ENCODE data around the gene SEMA5A. TPM values are rescaled to one million over a fixed set of nuclear protein-coding genes. Genes with fewer than 3 reads are reported as not detected.

SEMA5A gene
- total RNA-seq, 1 experiment from 2014 or later = 0.15 TPM

- ChIA-PET POLR2A (no interaction called here), CTCF (no interaction called here)
- no peak for TF ChIP-seq SIN3A (IDR thresholded peaks at IDR 0.05; ENCODE audit: borderline replicate concordance, insufficient read depth, low read depth, low read length)
- TF ChIP-seq CTCF (IDR thresholded peaks at IDR 0.05) = no peak
- TF ChIP-seq REST (IDR thresholded peaks at IDR 0.05; ENCODE audit: insufficient read depth in 1 of 2, low read depth in 2 of 2, low read length in 1 of 2) = no peak
- no peak for TF ChIP-seq POLR2AphosphoS5 (IDR thresholded peaks at IDR 0.05; ENCODE audit: low read depth, low read length)
- no peak for TF ChIP-seq TCF7L2 (IDR thresholded peaks at IDR 0.05; ENCODE audit: low read depth, low read length)
- Histone ChIP-seq H3K27me3 (ENCODE audit: control insufficient read depth, insufficient read depth, low read length) (no peaks in the 10 kb centered on the region), H3K9me3 (ENCODE audit: control insufficient read depth, insufficient read depth, low read depth, low read length) (no peaks in the 10 kb centered on the region), H3K36me3 (ENCODE audit: control insufficient read depth, insufficient read depth, low read length) (no peaks in the 10 kb centered on the region), H3K27ac (ENCODE audit: low read length) (no peak overlapping the region), H3K4me3 (ENCODE audit: low read depth in 2 of 2, low read length in 2 of 2) (no peak overlapping the region), H3K4me1 (ENCODE audit: control insufficient read depth, insufficient read depth, low read length) (no peaks in the 10 kb centered on the region)
- in situ Hi-C loops (cut with HindIII; ENCODE audit: low pct_unique_long_range_greater_than_20kb, low sequenced_read_pairs) (no loop called here), intact Hi-C loops (cut with micrococcal nuclease; ENCODE audit: unreplicated experiment) (no loop called here)
- ATAC-seq = no peak
- BruUV-seq (replicated peaks) = no TSS peak
- DNase-seq (ENCODE audit: low read depth, low spot score) = no peak
Observed at GRCh38 chr5:9495121-9495520, 50.8 kb downstream of the SEMA5A start.

- no peaks in the 10 kb centered on the region for H3K4me1 ChIP-seq (ENCODE audit: control insufficient read depth, insufficient read depth, low read length)
- DNase-seq (ENCODE audit: low read depth, low spot score) (no peak), ATAC-seq (no peak)
- BruUV-seq (replicated peaks) = no TSS peak
- CTCF ChIA-PET = no interaction called here
- H3K27me3 ChIP-seq (ENCODE audit: control insufficient read depth, insufficient read depth, low read length) = no peaks in the 10 kb centered on the region
- POLR2A ChIA-PET = no interaction called here
- in situ Hi-C loops (cut with HindIII; ENCODE audit: low pct_unique_long_range_greater_than_20kb, low sequenced_read_pairs) = no loop called here
- no peaks in the 10 kb centered on the region for H3K9me3 ChIP-seq (ENCODE audit: control insufficient read depth, insufficient read depth, low read depth, low read length)
- no peak overlapping the region for H3K4me3 ChIP-seq (ENCODE audit: low read depth in 2 of 2, low read length in 2 of 2)
- intact Hi-C loops (cut with micrococcal nuclease; ENCODE audit: unreplicated experiment) = no loop called here
- no peak overlapping the region for H3K27ac ChIP-seq (ENCODE audit: low read length)
- TF ChIP-seq REST (IDR thresholded peaks at IDR 0.05; ENCODE audit: insufficient read depth in 1 of 2, low read depth in 2 of 2, low read length in 1 of 2) (no peak), SIN3A (IDR thresholded peaks at IDR 0.05; ENCODE audit: borderline replicate concordance, insufficient read depth, low read depth, low read length) (no peak), CTCF (IDR thresholded peaks at IDR 0.05) (no peak), TCF7L2 (IDR thresholded peaks at IDR 0.05; ENCODE audit: low read depth, low read length) (no peak), POLR2AphosphoS5 (IDR thresholded peaks at IDR 0.05; ENCODE audit: low read depth, low read length) (no peak)
- H3K36me3 ChIP-seq (ENCODE audit: control insufficient read depth, insufficient read depth, low read length) = no peaks in the 10 kb centered on the region
Observed at GRCh38 chr5:9494301-9494700, 51.6 kb downstream of the SEMA5A start.
